Activated CD4-positive, alpha-beta T cell treated with anti-CD3 and anti-CD28 coated beads for 4 hours (primary cell): ENCODE results near the gene TBC1D2.

ENCODE experiments used
- DNase-seq, 2 donors: peaks; one replicate each; pipeline ENCODE4 v3.0.0-alpha.2; 2020

TBC1D2 gene

GRCh38 chr9:98158071-98158831 is 97.2 kb downstream of the TBC1D2 start:
- DNase-seq: no peak

- no peak for DNase-seq
Measured at GRCh38 chr9:98157372-98157771, 98.1 kb downstream of the TBC1D2 start.

GRCh38 chr9:98154678-98155077 is 100.8 kb downstream of the TBC1D2 start:
- DNase-seq: no peak

DNA sequence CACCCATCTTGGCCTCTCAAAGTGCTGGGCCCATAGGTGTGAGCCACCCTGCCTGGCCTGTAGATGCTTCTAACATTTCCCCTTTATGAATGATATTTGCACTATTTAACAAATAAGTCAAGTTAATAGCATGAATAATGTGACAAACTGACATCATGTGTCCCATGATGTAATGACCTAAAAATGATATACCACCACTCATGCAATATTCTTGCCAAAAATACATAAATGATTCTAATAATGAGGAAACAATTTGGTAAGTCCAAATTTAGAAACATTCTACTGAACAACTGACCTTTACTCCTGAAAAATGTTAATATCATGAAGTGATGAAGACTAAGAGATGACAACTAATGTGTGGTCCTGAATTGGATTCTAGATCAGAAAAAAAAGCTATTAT is 102.9 kb downstream of the TBC1D2 start:
- DNase-seq: no peak

- DNase-seq: no peak
Measured at GRCh38 chr9:98150721-98151120, 104.7 kb downstream of the TBC1D2 start.

- DNase-seq: no peak
Measured at GRCh38 chr9:98150164-98150563, 105.3 kb downstream of the TBC1D2 start.

- DNase-seq: no peak
Measured at GRCh38 chr9:98149422-98149821, 106.0 kb downstream of the TBC1D2 start.
